ENCODE data around the gene PDHB. TPM values are rescaled to one million over a fixed set of nuclear protein-coding genes. Genes with fewer than 3 reads are reported as not detected.

PDHB gene
- total and polyA plus RNA-seq, 2 of the 13 experiments (the other 11 are each of a cell fraction or from before 2014, with no cell fraction given), result 108 to 153 TPM

GRCh38 chr3:58463181-58463941 lies 29.7 kb upstream of the PDHB start (continued):
- TF ChIP-seq ZNF281 (CRISPR knock-in tag; IDR thresholded peaks at IDR 0.05; ENCODE audit: borderline replicate concordance), result no peak
- TF ChIP-seq FOXJ3 (CRISPR knock-in tag; IDR thresholded peaks at IDR 0.05; ENCODE audit: borderline replicate concordance), result peak; percentile 19; the same call in 1 of the 2 replicates
- no peak for TF ChIP-seq SNAPC5 (CRISPR knock-in tag; IDR thresholded peaks at IDR 0.05; ENCODE audit: borderline replicate concordance)
- TF ChIP-seq ZFP36L1 (CRISPR knock-in tag; IDR thresholded peaks at IDR 0.05), result no peak
- TF ChIP-seq ZBTB44 (CRISPR knock-in tag; IDR thresholded peaks at IDR 0.05), result no peak
- TF ChIP-seq RNF219 (CRISPR knock-in tag; IDR thresholded peaks at IDR 0.05), result no peak
- peak; percentile 75 for TF ChIP-seq PBX2 (CRISPR knock-in tag; IDR thresholded peaks at IDR 0.05)
- TF ChIP-seq TBP (CRISPR knock-in tag; IDR thresholded peaks at IDR 0.05), result no peak
- TF ChIP-seq HDAC1 (CRISPR knock-in tag; IDR thresholded peaks at IDR 0.05), result no peak
- peak; percentile 64; the same call in 1 of the 2 replicates for TF ChIP-seq TFAP4 (IDR thresholded peaks at IDR 0.05; ENCODE audit: borderline replicate concordance, low read depth)
- 0 out of 2 replicates have a peak, but pooled peaks have one; percentile 51 for TF ChIP-seq ELF4 (CRISPR knock-in tag; IDR thresholded peaks at IDR 0.05; ENCODE audit: borderline replicate concordance)
- no peak for TF ChIP-seq HMG20B (CRISPR knock-in tag; conservative IDR thresholded peaks at IDR 0.05)
- TF ChIP-seq RORA (CRISPR knock-in tag; IDR thresholded peaks at IDR 0.05), result no peak
- TF ChIP-seq HES4 (CRISPR knock-in tag; IDR thresholded peaks at IDR 0.05; ENCODE audit: borderline replicate concordance), result no peak
- TF ChIP-seq ZFP1 (CRISPR knock-in tag; IDR thresholded peaks at IDR 0.05), result no peak
- TF ChIP-seq PCBP1 (IDR thresholded peaks at IDR 0.05; ENCODE audit: borderline replicate concordance, low read depth, low read length), result no peak
- TF ChIP-seq ZNF18 (CRISPR knock-in tag; IDR thresholded peaks at IDR 0.05; ENCODE audit: insufficient replicate concordance), result peak; percentile 91
- TF ChIP-seq SP4 (CRISPR knock-in tag; IDR thresholded peaks at IDR 0.05), result 0 out of 2 replicates have a peak, but pooled peaks have one; percentile 16

All from HepG2 (cell line).